Neural cell (in vitro differentiated cells): ENCODE data around the gene SLC38A3. TPM values are rescaled to one million over a fixed set of nuclear protein-coding genes. Genes with fewer than 3 reads are reported as not detected.

ENCODE experiments used
- H2AFZ ChIP-seq: fragments of 200-600, 300-800 bp; sonication (generic), shearing (Covaris generic); 2 replicates; pipeline ENCODE4 v1.6.0; 2014; ENCODE audit warnings: low read depth, mild to moderate bottlenecking, antibody characterized with exemption, low read length, moderate library complexity
- H3F3A ChIP-seq: fragments of 200-600 bp; shearing (Covaris generic); 2 replicates; pipeline ENCODE4 v1.6.1; 2016; ENCODE audit warnings: mild to moderate bottlenecking, moderate library complexity, mixed read lengths, antibody characterized with exemption, low read length; ENCODE audit not compliant: insufficient read depth, poor library complexity, severe bottlenecking
- H3K27ac ChIP-seq: fragments of 200-600, 300-800 bp; sonication (generic), shearing (Covaris generic); 2 replicates; pipeline ENCODE4 v1.5.1; 2014; ENCODE audit warnings: mild to moderate bottlenecking, low read length, moderate library complexity
- H3K27me3 ChIP-seq: fragments of 300-800, 200-600 bp; sonication (generic), shearing (Covaris generic); 2 replicates; pipeline ENCODE4 v1.6.0; 2014; ENCODE audit warnings: mild to moderate bottlenecking, low read depth, low read length, moderate library complexity; ENCODE audit not compliant: insufficient read depth
- H3K36me3 ChIP-seq: fragments of 300-800, 200-600 bp; sonication (generic), shearing (Covaris generic); 2 replicates; pipeline ENCODE4 v1.5.1; 2014; ENCODE audit warnings: mild to moderate bottlenecking, antibody characterized with exemption, low read length, moderate library complexity; ENCODE audit not compliant: insufficient read depth
- H3K4me2 ChIP-seq: fragments of 300-800, 200-600 bp; sonication (generic), shearing (Covaris generic); 2 replicates; pipeline ENCODE4 v1.6.0; 2014; ENCODE audit warnings: mild to moderate bottlenecking, low read length
- H3K4me3 ChIP-seq: fragments of 300-800, 200-600 bp; sonication (generic), shearing (Covaris generic); 2 replicates; pipeline ENCODE4 v1.5.1; 2014; ENCODE audit warnings: mild to moderate bottlenecking, low read length, moderate library complexity
- H3K79me2 ChIP-seq: fragments of 200-600 bp; shearing (Covaris generic); replicated peaks from 2 replicates; pipeline ENCODE4 v1.6.0; 2014; ENCODE audit warnings: mild to moderate bottlenecking, low read length, moderate library complexity; ENCODE audit not compliant: insufficient read depth
- H3K9ac ChIP-seq: fragments of 300-800, 200-600 bp; sonication (generic), shearing (Covaris generic); 2 replicates; pipeline ENCODE4 v1.6.1; 2016; ENCODE audit warnings: mild to moderate bottlenecking, low read length, mixed read lengths
- H3K9me2 ChIP-seq: fragments of 200-600 bp; shearing (Covaris generic); 2 replicates; pipeline ENCODE4 v1.6.1; 2016; ENCODE audit warnings: mild to moderate bottlenecking, low read length, mixed read lengths; ENCODE audit not compliant: insufficient read depth
- H3K9me3 ChIP-seq: fragments of 200-600, 300-800 bp; sonication (generic), shearing (Covaris generic); 2 replicates; pipeline ENCODE4 v1.6.1; 2016; ENCODE audit warnings: mild to moderate bottlenecking, mixed run types, low read length, moderate library complexity, mixed read lengths
- H4K20me1 ChIP-seq: fragments of 200-600 bp; shearing (Covaris generic); 2 replicates; pipeline ENCODE4 v1.6.1; 2016; ENCODE audit warnings: mild to moderate bottlenecking, mixed run types; ENCODE audit not compliant: insufficient read depth
- EP300 ChIP-seq: fragments of 450-650 bp; conservative IDR thresholded peaks from 2 replicates; pipeline ENCODE4 v1.6.1; 2014; ENCODE audit warnings: antibody characterized with exemption, mild to moderate bottlenecking, moderate library complexity; ENCODE audit not compliant: poor library complexity, severe bottlenecking
- EZH2 ChIP-seq: fragments of 200-600, 300-800 bp; shearing (Covaris generic), sonication (generic); IDR thresholded peaks from 2 replicates; pipeline ENCODE4 v1.6.1; 2014; ENCODE audit warnings: antibody characterized with exemption, low read length, borderline replicate concordance, mild to moderate bottlenecking; ENCODE audit not compliant: insufficient read depth, poor library complexity, severe bottlenecking
- MXI1 ChIP-seq: fragments of 450-650 bp; conservative IDR thresholded peaks from 2 replicates; pipeline ENCODE4 v1.6.1; 2014; ENCODE audit warnings: antibody characterized with exemption, mild to moderate bottlenecking; ENCODE audit not compliant: poor library complexity, severe bottlenecking
- POLR2AphosphoS5 ChIP-seq: IDR thresholded peaks from 2 replicates; pipeline ENCODE4 v1.6.1; 2012
- RAD21 ChIP-seq: fragments of 450-650 bp; conservative IDR thresholded peaks from 2 replicates; pipeline ENCODE4 v1.6.1; 2014; ENCODE audit warnings: antibody characterized with exemption, mild to moderate bottlenecking, moderate library complexity
- SMC3 ChIP-seq: fragments of 450-650 bp; conservative IDR thresholded peaks from 2 replicates; pipeline ENCODE4 v1.6.1; 2014; ENCODE audit warnings: antibody characterized with exemption, mild to moderate bottlenecking, moderate library complexity; ENCODE audit not compliant: poor library complexity
- TAF1 ChIP-seq: IDR thresholded peaks from 2 replicates; pipeline ENCODE4 v1.6.1; 2012; ENCODE audit warnings: low read depth
- polyA plus RNA-seq: library from polyadenylated mRNA; depleted of rRNA; stranded (reverse); fragments of >200 nt; gene quantifications from 2 replicates; pipeline ENCODE4 v1.2.3, GENCODE V29; 2014
- TF ChIP-seq, protein P1 (sequence below): fragments of 450-650 bp; IDR thresholded peaks from 2 replicates; pipeline ENCODE4 v1.5.1; 2014; ENCODE audit warnings: antibody characterized with exemption, mild to moderate bottlenecking, moderate library complexity; ENCODE audit not compliant: poor library complexity, severe bottlenecking
- TF ChIP-seq, protein P2 (sequence below): IDR thresholded peaks from 2 replicates; pipeline ENCODE4 v1.6.1; 2012; ENCODE audit warnings: borderline replicate concordance

The SLC38A3 gene
- polyA plus RNA-seq, 1 donor from 2014 or later, result not detected

DNA sequence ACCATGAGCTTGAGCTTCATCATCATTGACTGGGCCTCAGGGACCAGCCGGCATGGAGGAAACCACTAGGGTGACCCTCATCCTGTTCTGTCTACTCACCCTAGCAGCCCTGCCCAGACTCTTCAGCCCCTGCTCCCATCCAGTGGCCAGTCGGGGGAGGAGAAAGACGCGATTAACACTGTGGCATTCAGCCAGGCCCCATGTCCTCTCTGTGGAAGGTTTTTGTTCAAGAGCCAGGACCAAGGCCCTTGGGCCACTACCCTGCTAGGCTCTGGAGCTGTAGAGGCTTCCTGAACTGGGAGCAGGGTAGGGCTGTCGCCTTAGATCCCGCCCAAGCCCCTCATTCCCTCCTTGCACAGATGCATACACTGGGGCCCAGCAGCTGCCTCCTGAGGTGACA, 15.0 kb downstream of the SLC38A3 start:
- Histone ChIP-seq H3F3A (no peaks in the 10 kb centered on the region), H3K4me3 (no peak overlapping the region), H2AFZ (no peak overlapping the region), H4K20me1 (no peaks in the 10 kb centered on the region), H3K4me2 (no peak overlapping the region), H3K79me2 (no peaks in the 10 kb centered on the region), H3K36me3 (no peaks in the 10 kb centered on the region), H3K9me3 (no peaks in the 10 kb centered on the region), H3K9ac (no peak overlapping the region), H3K9me2 (no peaks in the 10 kb centered on the region), H3K27ac (no peak overlapping the region), H3K27me3 (no peaks in the 10 kb centered on the region)
- TF ChIP-seq, protein P1, sequence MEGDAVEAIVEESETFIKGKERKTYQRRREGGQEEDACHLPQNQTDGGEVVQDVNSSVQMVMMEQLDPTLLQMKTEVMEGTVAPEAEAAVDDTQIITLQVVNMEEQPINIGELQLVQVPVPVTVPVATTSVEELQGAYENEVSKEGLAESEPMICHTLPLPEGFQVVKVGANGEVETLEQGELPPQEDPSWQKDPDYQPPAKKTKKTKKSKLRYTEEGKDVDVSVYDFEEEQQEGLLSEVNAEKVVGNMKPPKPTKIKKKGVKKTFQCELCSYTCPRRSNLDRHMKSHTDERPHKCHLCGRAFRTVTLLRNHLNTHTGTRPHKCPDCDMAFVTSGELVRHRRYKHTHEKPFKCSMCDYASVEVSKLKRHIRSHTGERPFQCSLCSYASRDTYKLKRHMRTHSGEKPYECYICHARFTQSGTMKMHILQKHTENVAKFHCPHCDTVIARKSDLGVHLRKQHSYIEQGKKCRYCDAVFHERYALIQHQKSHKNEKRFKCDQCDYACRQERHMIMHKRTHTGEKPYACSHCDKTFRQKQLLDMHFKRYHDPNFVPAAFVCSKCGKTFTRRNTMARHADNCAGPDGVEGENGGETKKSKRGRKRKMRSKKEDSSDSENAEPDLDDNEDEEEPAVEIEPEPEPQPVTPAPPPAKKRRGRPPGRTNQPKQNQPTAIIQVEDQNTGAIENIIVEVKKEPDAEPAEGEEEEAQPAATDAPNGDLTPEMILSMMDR, result no peak
- no peak for TF ChIP-seq EP300
- TF ChIP-seq, protein P2, sequence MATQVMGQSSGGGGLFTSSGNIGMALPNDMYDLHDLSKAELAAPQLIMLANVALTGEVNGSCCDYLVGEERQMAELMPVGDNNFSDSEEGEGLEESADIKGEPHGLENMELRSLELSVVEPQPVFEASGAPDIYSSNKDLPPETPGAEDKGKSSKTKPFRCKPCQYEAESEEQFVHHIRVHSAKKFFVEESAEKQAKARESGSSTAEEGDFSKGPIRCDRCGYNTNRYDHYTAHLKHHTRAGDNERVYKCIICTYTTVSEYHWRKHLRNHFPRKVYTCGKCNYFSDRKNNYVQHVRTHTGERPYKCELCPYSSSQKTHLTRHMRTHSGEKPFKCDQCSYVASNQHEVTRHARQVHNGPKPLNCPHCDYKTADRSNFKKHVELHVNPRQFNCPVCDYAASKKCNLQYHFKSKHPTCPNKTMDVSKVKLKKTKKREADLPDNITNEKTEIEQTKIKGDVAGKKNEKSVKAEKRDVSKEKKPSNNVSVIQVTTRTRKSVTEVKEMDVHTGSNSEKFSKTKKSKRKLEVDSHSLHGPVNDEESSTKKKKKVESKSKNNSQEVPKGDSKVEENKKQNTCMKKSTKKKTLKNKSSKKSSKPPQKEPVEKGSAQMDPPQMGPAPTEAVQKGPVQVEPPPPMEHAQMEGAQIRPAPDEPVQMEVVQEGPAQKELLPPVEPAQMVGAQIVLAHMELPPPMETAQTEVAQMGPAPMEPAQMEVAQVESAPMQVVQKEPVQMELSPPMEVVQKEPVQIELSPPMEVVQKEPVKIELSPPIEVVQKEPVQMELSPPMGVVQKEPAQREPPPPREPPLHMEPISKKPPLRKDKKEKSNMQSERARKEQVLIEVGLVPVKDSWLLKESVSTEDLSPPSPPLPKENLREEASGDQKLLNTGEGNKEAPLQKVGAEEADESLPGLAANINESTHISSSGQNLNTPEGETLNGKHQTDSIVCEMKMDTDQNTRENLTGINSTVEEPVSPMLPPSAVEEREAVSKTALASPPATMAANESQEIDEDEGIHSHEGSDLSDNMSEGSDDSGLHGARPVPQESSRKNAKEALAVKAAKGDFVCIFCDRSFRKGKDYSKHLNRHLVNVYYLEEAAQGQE, result no peak
- no peak for TF ChIP-seq RAD21
- TF ChIP-seq MXI1, result no peak
- no peak for TF ChIP-seq SMC3
- no peak for TF ChIP-seq TAF1
- TF ChIP-seq POLR2AphosphoS5, result no peak
- no peak for TF ChIP-seq EZH2

DNA sequence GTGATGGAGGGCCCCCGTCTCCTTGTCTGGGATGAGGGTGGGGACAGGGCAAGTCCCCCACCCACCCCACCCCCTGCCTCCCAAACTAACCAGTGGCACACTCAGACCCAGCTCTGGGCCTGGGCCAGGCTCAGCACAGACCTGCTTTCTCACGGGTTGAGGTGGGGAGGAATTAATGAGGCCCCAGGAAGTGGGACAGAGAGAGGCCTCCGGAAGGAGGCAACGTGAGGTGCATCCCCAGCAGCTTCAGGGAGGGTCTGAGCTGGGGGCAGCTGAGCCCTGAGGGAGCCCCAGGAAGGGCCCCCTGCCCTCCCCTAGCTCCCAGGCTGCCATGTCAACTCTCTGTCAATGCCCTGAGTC, 16.0 kb downstream of the SLC38A3 start:
- H2AFZ ChIP-seq, result no peak overlapping the region
- no peaks in the 10 kb centered on the region for H4K20me1 ChIP-seq
- H3K27ac ChIP-seq, result no peak overlapping the region
- no peak overlapping the region for H3K9ac ChIP-seq
- H3K9me3 ChIP-seq, result no peaks in the 10 kb centered on the region
- H3F3A ChIP-seq, result no peaks in the 10 kb centered on the region
- TF ChIP-seq EP300, result no peak
- no peak for TF ChIP-seq POLR2AphosphoS5
- TF ChIP-seq RAD21, result no peak
- no peak for TF ChIP-seq MXI1
- TF ChIP-seq, protein P1, result no peak
- no peak for TF ChIP-seq SMC3
- TF ChIP-seq, protein P2, result no peak
- TF ChIP-seq TAF1, result no peak
- no peak for TF ChIP-seq EZH2
- H3K79me2 ChIP-seq, result no peaks in the 10 kb centered on the region
- no peak overlapping the region for H3K4me3 ChIP-seq
- H3K36me3 ChIP-seq, result no peaks in the 10 kb centered on the region
- no peaks in the 10 kb centered on the region for H3K27me3 ChIP-seq
- H3K4me2 ChIP-seq, result no peak overlapping the region
- no peaks in the 10 kb centered on the region for H3K9me2 ChIP-seq
